Cerebellar cortex (tissue), 1 donor: ENCODE measurements around the gene ADGRV1.
"Not testable (repeated sequence)": the region's sequence is repeated elsewhere in the genome, so short reads cannot be mapped to it uniquely, and the experiment has no call there.

ENCODE experiments used
- DNase-seq: peaks from one replicate; pipeline ENCODE4 v3.0.0-alpha.2; 2015; ENCODE audit warnings: low spot score

ADGRV1 gene

GRCh38 chr5:90940227-90940995 is 381.8 kb downstream of the ADGRV1 start:
- no peak for DNase-seq

GRCh38 chr5:90941002-90941720 is 382.6 kb downstream of the ADGRV1 start:
- DNase-seq = no peak

GRCh38 chr5:90944116-90944515 is 385.5 kb downstream of the ADGRV1 start:
- no peak for DNase-seq

- no peak for DNase-seq
Observed at GRCh38 chr5:90947667-90948066, 389.1 kb downstream of the ADGRV1 start.

- DNase-seq = no peak
Observed at GRCh38 chr5:90948969-90949368, 390.4 kb downstream of the ADGRV1 start.

GRCh38 chr5:90949469-90950358 is 391.1 kb downstream of the ADGRV1 start:
- DNase-seq = no peak

GRCh38 chr5:90955001-90955635 is 396.5 kb downstream of the ADGRV1 start:
- DNase-seq = no peak

- DNase-seq = no peak
Observed at GRCh38 chr5:90956511-90957097, 398.0 kb downstream of the ADGRV1 start.

- DNase-seq = no peak
Observed at GRCh38 chr5:90957906-90958305, 399.3 kb downstream of the ADGRV1 start.

GRCh38 chr5:90959262-90959661 is 400.7 kb downstream of the ADGRV1 start:
- DNase-seq = no peak

GRCh38 chr5:90962481-90962880 is 403.9 kb downstream of the ADGRV1 start:
- no peak for DNase-seq

- DNase-seq = no peak
Observed at GRCh38 chr5:90965110-90965685, 406.6 kb downstream of the ADGRV1 start.

GRCh38 chr5:90967443-90967842 is 408.8 kb downstream of the ADGRV1 start:
- no peak for DNase-seq

GRCh38 chr5:90967851-90968250 is 409.3 kb downstream of the ADGRV1 start:
- no peak for DNase-seq

- DNase-seq = no peak
Observed at GRCh38 chr5:90968319-90968718, 409.7 kb downstream of the ADGRV1 start.

- not testable (repeated sequence) for DNase-seq
Observed at GRCh38 chr5:90969945-90970344, 411.3 kb downstream of the ADGRV1 start.

GRCh38 chr5:90981177-90981576 is 422.6 kb downstream of the ADGRV1 start:
- no peak for DNase-seq

- DNase-seq = no peak
Observed at GRCh38 chr5:90981821-90982220, 423.2 kb downstream of the ADGRV1 start.

GRCh38 chr5:90982576-90982975 is 424.0 kb downstream of the ADGRV1 start:
- no peak for DNase-seq

GRCh38 chr5:90983148-90983547 is 424.6 kb downstream of the ADGRV1 start:
- no peak for DNase-seq

GRCh38 chr5:90983711-90984124 is 425.1 kb downstream of the ADGRV1 start:
- no peak for DNase-seq
